GM23248 (cell line): Measurements from ENCODE around the gene NUP214.

Experiments used
- EZH2 ChIP-seq: fragments of 200-600 bp; sonication (generic); IDR thresholded peaks from 2 replicates; pipeline ENCODE4 v1.6.1; 2018; ENCODE audit warnings: antibody characterized with exemption, mild to moderate bottlenecking; ENCODE audit not compliant: insufficient read depth, poor library complexity, severe bottlenecking
- EZH2phosphoT487 ChIP-seq: fragments of 200-600 bp; sonication (generic); IDR thresholded peaks from 2 replicates; pipeline ENCODE4 v1.6.1; 2018; ENCODE audit warnings: antibody characterized with exemption, moderate library complexity, mild to moderate bottlenecking, low read depth; ENCODE audit not compliant: insufficient read depth

DNA sequence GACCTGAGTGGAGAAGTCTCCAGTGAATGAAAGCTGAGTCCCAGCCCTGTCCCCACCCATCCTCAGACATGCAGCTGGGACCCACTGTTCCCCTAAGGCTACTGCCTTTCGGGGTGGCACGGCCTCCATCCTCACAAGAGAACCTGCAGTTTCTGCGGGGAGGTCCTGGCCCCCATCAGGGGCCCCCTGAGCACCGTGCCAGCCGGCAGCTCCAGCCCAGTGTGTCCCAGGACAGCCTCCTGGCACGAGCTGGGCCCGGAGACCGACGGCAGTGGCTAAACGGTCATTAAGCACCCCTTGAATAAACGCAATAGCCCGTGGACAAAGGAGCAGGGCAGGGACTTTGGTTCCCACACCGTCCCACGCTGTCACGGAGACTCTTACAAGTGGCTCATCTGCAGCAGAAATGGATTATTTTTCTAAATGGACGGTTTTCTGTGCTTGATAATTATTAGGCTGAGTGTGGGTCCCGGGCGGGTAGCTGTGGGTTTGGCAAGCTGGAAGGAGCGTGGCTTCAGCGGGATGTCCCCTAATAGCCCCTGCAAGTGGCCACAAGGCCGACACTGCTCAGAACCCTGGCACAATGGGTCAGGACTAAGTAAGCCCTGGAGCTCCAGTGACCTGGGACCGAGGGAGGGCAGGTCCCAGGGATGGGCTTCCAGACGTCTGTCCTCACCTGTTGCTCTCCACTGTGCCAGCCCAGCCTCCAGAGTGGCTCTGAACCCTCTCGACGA lies 133.5 kb downstream of the NUP214 start:
- TF ChIP-seq EZH2 (no peak), EZH2phosphoT487 (no peak)
